Right cardiac atrium (tissue), 5 donors: ENCODE measurements around the gene DGKI. TPM values are rescaled to one million over a fixed set of nuclear protein-coding genes. Genes with fewer than 3 reads are reported as not detected.

Source experiments
- ATAC-seq, 2 donors: fragments of 200-7000 bp; cut with Tn5 transposase; one replicate each; pipeline versions ENCODE4 v1.8.0 to v1.9.1; 2020; ENCODE audit warnings: moderate library complexity in 2 of 2, mild to moderate bottlenecking in 1 of 2
- DNase-seq, 3 donors: peaks; one replicate each; pipeline ENCODE4 v3.0.0-alpha.2; 2020
- H3K27ac ChIP-seq: one replicate; pipeline ENCODE4 v1.5.1; 2013; ENCODE audit warnings: mild to moderate bottlenecking, low read length, control low read depth, moderate library complexity
- H3K27me3 ChIP-seq: one replicate; pipeline ENCODE4 v1.6.1; 2013; ENCODE audit not compliant: control insufficient read depth, insufficient read depth
- H3K4me1 ChIP-seq: one replicate; pipeline ENCODE4 v1.6.1; 2013; ENCODE audit warnings: low read length; ENCODE audit not compliant: control insufficient read depth, insufficient read depth
- H3K4me3 ChIP-seq: one replicate; pipeline ENCODE4 v1.5.1; 2013; ENCODE audit warnings: low read length, control low read depth
- H3K9me3 ChIP-seq: one replicate; pipeline ENCODE4 v1.6.1; 2013; ENCODE audit warnings: low read length; ENCODE audit not compliant: control insufficient read depth
- WGBS: extraction: QIAGEN DNeasy Blood & Tissue Kit; methylation state at CpG from one replicate; pipeline ENCODE4 v1.1.7; 2013; 5-methylcytosine and 5-hydroxymethylcytosine counted together
- intact Hi-C, 4 donors: fragments of 100-400 bp; cut with DNase I; formaldehyde crosslinking; loops; one replicate each; pipeline versions ENCODE4 v1.11.0 to v1.14.0; 2022 to 2023
- long read RNA-seq, 4 donors: library from polyadenylated mRNA; unstranded; transcript quantifications; one replicate each; pipeline ENCODE4 v2.0.0, GENCODE V29; 2020 to 2021
- polyA plus RNA-seq: library from polyadenylated mRNA; stranded (reverse); fragments of 200-250 nt; gene quantifications from one replicate; pipeline ENCODE4 v1.2.3, GENCODE V29; 2013
- total RNA-seq, 4 donors: library from RNA; stranded (reverse); fragmentation: NEBNext Ultra II Directional; extraction: Animal tissue kit (Norgen Biotek cat#: 25700); gene quantifications; one replicate each; pipeline ENCODE4 v1.2.1, GENCODE V29; 2021
- donor health status: healthy with polysubstance abuse.
- donor health status: DM: no; HTN: yes; CAD: no.
- donor health status: DM: no; HTN: no; CAD: no.
- donor health status: DM: no; HTN: yes; CAD: no; lungs with severe emphysema.
- donor health status: DM: yes; HTN: yes; CAD: no.

The DGKI gene
- total RNA-seq (10 to 100 TPM in 2 of 4 donors, 1 to 10 TPM in 2; 7.6 to 14.9 (median 9.0) TPM), polyA plus RNA-seq (2.1 TPM)
- long read RNA-seq, donor 1, partial matches to known transcripts, result 0 of 1 reads
- long read RNA-seq, donor 1, other reads (novel, unspliced or antisense), result 1 of 1 reads
- long read RNA-seq, donor 2, partial matches to known transcripts, result 1 of 2 reads
- long read RNA-seq, donor 2, other reads (novel, unspliced or antisense), result 1 of 2 reads
- long read RNA-seq, donor 3, partial matches to known transcripts, result 0 of 13 reads
- long read RNA-seq, donor 3, other reads (novel, unspliced or antisense), result 13 of 13 reads
- long read RNA-seq, donor 4, partial matches to known transcripts, result 0 of 2 reads
- long read RNA-seq, donor 4, other reads (novel, unspliced or antisense), result 2 of 2 reads

DNA sequence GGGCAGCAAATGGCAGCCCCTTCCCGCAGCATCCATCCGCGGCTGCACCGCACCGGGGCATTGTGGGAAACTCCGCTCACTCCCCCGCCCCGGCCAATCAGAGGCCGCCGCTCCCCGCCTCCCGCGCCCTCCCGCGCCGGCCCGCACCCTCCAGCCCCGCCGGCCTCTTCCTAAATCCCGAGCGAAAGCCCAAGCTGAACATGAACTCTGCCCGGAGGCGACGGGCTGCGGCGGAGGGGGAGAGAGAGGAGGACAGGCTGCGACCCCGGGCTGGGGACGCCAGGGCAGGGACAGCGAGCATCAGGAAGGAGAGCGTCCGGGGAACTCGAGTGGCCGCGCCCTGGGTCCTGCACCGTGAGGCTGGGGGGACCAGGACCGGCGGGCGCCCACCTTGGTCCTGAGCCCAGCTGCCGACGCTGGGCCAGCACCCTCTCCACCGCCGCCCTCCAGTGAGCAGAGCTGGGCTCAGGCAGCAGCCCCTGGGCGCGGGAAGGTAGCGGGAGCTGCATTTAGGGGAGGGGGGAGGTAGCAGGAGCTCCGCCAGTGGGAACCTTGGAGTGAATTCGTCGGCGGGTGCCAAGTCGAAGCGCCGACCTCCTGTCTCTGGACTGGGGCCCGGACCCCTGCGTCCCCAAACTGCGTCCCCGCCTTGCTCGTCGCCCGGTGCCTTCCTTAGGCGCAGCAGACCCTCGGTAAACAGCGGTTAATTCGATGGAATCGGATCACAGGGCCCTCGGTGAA, at the start of gene DGKI:
TSS of gene DGKI (minus strand) at position 148 of the 741 bp plus-strand sequence.
- peak; percentile 29 to 63 (median 62) for DNase-seq
- intact Hi-C loops, result no loop called here
- peak; percentile 67 to 68 for ATAC-seq
- H3K4me1 ChIP-seq, result peaks cover 5% of the 10 kb centered on the region
- peak within 1 kb of the TSS; percentile 53 for H3K4me3 ChIP-seq
- no peaks in the 10 kb centered on the region for H3K27me3 ChIP-seq
- WGBS, result under 1% methylated on average over 66 of the region's 66 CpGs
- H3K9me3 ChIP-seq, result no peaks in the 10 kb centered on the region
- H3K27ac ChIP-seq, result no peak within 1 kb of the TSS

DNA sequence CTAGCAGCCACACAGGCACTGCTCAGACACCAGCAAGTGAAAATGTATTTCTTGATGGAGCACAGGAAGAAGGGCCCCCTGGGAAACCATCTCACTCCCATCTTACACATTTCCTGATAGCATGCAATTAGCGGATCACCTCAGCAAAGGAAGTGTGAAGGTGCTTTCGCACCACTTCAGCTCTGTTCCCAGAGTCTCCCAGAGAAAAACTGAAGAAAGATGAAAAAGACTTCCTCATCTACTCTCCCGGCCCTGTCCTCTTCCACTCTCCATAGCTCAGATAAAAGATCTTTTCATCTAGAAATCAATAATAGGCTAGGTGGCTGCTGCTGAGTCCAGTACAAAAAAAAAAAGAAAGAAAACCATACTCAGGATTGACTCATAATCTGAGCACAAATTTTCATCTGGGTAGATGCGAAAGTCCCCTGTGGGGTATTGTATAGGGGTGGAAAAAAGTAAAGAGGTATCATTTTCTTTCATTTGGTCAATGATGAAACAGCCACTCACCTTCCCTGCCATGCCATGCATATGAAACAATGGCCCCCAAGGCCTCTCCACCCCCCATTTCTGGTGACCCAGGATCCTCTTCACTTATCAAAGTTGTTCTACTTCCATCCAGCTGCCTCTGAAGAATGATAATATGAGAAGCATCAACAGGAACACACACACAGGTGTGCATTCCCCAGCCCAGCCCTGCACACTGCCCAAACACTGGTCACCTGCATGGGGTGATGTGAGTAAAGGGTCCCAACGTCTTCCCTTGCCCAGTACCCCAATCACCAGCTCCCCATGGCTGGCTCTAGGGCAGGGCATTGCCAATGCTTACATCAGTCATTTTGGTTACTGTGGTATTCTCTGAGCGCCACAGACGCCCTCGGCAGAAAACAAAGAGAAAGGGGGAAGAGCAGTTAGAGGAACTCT, 48.8 kb upstream of the DGKI start:
- Histone ChIP-seq H3K4me1 (peaks cover 3% of the 10 kb centered on the region), H3K27me3 (no peaks in the 10 kb centered on the region), H3K4me3 (no peak overlapping the region), H3K9me3 (no peaks in the 10 kb centered on the region), H3K27ac (no peak overlapping the region)
- DNase-seq (no peak), ATAC-seq (no peak)
- intact Hi-C loops, result loop anchor here in 3 of 4 donors (5.0 kb wide), 1 partner anchor 238 kb away; no protein-coding TSS in a partner anchor
- 70% methylated on average over 8 of the region's 8 CpGs for WGBS

DNA sequence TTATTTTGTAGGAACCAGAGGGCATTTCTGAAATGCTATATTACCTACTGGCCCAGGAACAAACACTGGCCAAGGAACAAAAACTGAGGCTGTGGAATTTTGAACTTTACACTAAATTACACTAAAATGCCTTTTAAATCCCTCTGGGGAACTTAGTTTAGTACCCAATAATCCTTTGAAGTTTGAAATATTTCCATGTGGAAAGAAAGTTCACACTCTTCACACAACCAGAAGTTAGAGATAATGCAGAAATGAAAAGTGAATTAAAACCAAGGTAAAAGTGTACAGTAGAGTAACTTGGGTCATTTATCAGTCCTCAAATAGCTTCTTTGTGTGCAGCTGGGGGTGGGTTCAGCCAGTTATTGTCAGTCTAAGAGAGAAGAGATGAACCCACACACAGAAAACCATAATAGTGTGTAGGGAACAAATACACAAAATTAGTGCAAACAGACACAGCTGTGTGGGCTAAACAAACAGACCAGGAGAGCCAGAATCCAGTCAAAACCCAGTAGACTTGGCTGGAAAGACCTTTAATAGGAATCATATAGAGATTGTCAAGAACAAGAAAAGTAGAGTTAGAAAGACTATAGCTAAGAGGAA, 46.5 kb upstream of the DGKI start:
- Histone ChIP-seq H3K4me1 (no peaks in the 10 kb centered on the region), H3K9me3 (no peaks in the 10 kb centered on the region), H3K27ac (no peak overlapping the region), H3K27me3 (no peaks in the 10 kb centered on the region), H3K4me3 (no peak overlapping the region)
- ATAC-seq, result no peak
- no peak for DNase-seq
- intact Hi-C loops, result no loop called here

DNA sequence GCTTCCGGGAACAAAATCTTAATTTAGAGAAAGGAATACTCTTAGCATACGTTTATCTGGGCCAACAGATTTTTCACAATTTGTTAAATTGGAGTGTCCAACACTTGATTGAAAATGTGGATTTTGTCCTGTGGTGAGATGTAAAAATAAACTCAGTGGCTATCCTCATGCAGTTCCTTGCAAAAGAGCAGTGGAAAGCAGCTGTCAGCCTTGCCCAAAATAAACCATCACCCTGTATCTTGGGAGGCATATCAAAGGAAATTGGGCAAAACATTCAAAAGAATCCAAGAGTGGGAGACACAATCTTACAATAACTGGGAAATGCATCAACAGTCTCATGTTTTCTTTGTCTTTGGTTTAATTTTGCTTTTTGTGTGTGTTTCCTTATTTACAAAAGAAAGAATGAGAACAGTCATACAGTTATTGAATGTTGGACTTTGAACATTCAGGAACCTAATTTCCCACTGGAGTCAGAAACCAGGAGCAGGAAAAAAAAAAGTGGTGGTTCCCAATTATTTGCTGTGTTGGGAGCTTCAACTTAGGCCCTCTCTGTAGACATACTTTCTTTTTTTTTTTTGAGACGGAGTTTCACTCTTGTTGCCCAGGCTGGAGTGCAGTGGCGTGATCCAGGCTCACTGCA, 44.4 kb upstream of the DGKI start:
- peak in 1 of 2 donors; percentile 54 for ATAC-seq
- 61% methylated on average over 4 of the region's 4 CpGs for WGBS
- Histone ChIP-seq H3K9me3 (no peaks in the 10 kb centered on the region), H3K4me3 (no peak overlapping the region), H3K27me3 (no peaks in the 10 kb centered on the region), H3K27ac (peak overlapping the region; percentile 86), H3K4me1 (no peaks in the 10 kb centered on the region)
- intact Hi-C loops, result no loop called here
- DNase-seq, result no peak

DNA sequence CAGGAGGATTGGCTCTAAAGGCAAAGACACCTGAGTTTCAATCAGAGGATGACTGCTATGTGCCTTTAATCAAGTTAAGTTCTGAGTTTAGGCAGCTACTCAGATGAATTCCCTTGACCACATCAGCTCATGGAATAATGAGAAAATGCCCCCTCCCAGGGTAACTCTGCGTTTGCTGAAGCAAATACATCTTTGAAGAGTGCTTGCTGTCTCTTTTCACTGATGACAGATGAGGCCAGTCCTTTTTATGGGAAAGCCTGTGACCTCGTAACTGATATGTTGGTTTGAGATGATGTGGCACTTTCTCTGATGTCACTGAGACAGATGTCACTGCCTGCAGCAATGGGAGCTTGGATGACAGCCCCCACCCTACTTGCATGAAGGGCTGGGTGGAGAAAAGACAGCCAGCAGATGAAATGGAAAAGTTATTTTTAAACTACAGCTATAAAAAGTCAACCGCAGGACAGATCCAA, 43.7 kb upstream of the DGKI start:
- H3K27me3 ChIP-seq, result no peaks in the 10 kb centered on the region
- intact Hi-C loops, result no loop called here
- H3K27ac ChIP-seq, result peak overlapping the region; percentile 2
- no peaks in the 10 kb centered on the region for H3K9me3 ChIP-seq
- WGBS, result 50% methylated on average over 3 of the region's 3 CpGs
- H3K4me1 ChIP-seq, result no peaks in the 10 kb centered on the region
- peak in 2 of 3 donors; percentile 51 to 57 for DNase-seq
- no peak overlapping the region for H3K4me3 ChIP-seq
- ATAC-seq, result peak; percentile 61 to 86

DNA sequence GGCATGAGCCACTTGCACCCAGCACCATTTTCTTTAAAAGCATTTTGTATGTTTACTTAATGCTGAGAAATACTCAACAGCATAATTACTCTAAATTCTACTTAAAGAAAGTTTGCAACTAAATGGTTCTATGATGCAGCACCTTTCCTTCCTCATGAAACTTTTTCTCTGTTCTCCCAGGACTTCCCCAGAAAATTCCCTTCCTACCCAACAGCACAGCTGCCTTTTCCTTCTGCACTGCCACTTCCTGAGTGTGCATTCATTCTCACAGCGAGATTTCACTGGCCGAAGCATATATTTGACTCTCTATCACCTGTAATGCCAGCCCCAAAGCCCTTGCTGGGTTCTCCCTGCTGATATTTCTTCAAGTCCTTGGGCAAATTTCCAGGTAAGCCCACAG, 41.5 kb upstream of the DGKI start:
- Histone ChIP-seq H3K4me1 (no peaks in the 10 kb centered on the region), H3K4me3 (no peak overlapping the region), H3K27ac (no peak overlapping the region), H3K9me3 (no peaks in the 10 kb centered on the region), H3K27me3 (no peaks in the 10 kb centered on the region)
- WGBS, result 78% methylated on average over 2 of the region's 2 CpGs
- intact Hi-C loops, result no loop called here
- no peak for ATAC-seq
- DNase-seq, result no peak

DNA sequence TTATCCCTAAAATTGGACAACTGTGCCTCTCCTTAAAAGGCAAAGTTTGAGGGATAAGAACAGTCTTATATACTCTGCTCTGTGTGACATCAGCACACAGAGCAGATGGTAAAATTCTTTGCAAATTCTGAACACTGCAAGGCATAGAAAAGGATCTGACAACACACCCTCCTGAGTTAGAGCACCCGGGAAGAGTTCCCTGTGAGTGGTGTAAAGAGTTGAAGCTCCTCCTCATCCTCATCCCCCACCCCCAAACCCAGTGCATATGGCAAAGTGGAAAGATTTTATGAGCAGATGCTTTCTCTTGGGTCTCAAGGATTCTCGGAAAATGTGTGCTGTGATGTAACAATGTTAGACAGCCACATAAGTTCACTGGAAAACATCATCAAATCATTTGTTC, 40.0 kb upstream of the DGKI start:
- intact Hi-C loops, result no loop called here
- Histone ChIP-seq H3K4me1 (no peaks in the 10 kb centered on the region), H3K9me3 (no peaks in the 10 kb centered on the region), H3K27me3 (no peaks in the 10 kb centered on the region), H3K4me3 (no peak overlapping the region), H3K27ac (no peak overlapping the region)
- 60% methylated on average over 2 of the region's 2 CpGs for WGBS
- ATAC-seq (no peak), DNase-seq (no peak)

DNA sequence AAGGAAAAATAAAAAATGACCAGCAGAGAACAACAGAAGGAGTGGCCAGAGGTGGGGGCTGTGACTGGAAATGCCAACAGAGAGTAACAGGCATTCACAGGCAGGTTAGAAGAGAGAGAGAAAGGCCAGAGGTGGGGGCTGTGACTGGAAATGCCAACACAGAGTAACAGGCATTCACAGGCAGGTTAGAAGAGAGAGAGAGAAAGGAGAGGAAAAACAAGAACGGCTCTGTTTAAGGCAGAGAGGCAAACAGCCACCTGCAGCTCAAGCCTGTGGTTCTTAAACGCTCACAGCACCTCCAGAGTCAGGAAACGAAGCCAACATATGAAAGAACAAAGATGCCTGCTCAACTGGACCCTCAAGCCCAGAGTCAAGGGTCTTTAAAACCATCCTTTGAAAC, 39.5 kb upstream of the DGKI start:
- Histone ChIP-seq H3K9me3 (no peaks in the 10 kb centered on the region), H3K27ac (peak overlapping the region; percentile 36), H3K27me3 (no peaks in the 10 kb centered on the region), H3K4me3 (no peak overlapping the region), H3K4me1 (no peaks in the 10 kb centered on the region)
- WGBS, result 72% methylated on average over 3 of the region's 3 CpGs
- intact Hi-C loops, result no loop called here
- no peak for ATAC-seq
- no peak for DNase-seq

DNA sequence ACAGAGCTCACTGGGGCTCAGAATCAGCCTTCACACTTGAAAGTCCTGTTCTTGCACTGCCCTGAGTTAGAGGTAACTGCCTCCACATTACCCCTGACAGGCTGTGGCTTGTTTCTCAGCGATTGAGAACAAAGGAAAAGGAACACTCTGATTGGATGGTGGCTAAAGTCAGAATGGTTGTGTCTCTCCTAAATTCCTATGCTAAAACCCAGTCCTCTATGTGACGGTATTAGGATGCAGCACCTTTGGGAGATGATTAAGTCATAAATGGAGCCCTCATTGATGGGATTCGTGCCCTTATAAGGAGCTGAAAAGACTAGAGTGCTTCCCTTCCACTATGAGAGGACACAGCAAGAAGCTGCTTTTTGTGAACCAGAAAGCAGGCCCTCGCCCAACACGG, 38.9 kb upstream of the DGKI start:
- no peak for ATAC-seq

DNA sequence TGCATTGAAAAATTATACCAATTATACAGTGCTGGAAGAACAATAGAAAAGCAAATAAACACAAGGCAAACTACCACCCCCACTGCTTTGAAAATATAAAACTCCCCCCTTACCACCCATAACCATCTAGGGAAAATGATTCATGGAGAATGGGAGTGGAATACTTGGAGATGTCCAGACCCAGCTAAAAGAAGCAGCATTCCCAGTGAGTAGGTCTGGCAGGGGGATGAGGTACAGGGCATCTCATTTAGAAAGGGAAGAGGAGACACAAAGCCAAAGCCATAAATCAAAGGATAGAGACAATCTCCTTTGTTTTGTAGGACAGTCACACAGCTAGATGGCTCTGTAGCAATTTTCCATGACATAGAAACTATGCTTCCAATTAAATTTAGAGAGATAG, 36.0 kb upstream of the DGKI start:
- ATAC-seq (no peak), DNase-seq (no peak)
- H3K27ac ChIP-seq, result no peak overlapping the region
- H3K4me1 ChIP-seq, result peaks cover 3% of the 10 kb centered on the region
- no peak overlapping the region for H3K4me3 ChIP-seq
- intact Hi-C loops, result no loop called here
- H3K9me3 ChIP-seq, result no peaks in the 10 kb centered on the region
- no peaks in the 10 kb centered on the region for H3K27me3 ChIP-seq

More for the DNA sequence above, 38.9 kb upstream of the DGKI start:
- Histone ChIP-seq H3K9me3 (no peaks in the 10 kb centered on the region), H3K27ac (no peak overlapping the region), H3K27me3 (no peaks in the 10 kb centered on the region), H3K4me3 (no peak overlapping the region), H3K4me1 (no peaks in the 10 kb centered on the region)
- intact Hi-C loops, result no loop called here
- WGBS, result 73% methylated on average over 5 of the region's 5 CpGs
- no peak for DNase-seq
